GM20431 (cell line): ENCODE data around the gene RASGRP3.

ENCODE experiments used
- in situ Hi-C: fragments of 300-500 bp; cut with MseI, MboI; formaldehyde crosslinking; loops from one replicate; pipeline ENCODE4 v1.15.0; 2020; ENCODE audit warnings: low sequenced_read_pairs; ENCODE audit not compliant: unreplicated experiment

The RASGRP3 gene

GRCh38 chr2:33560017-33560416 lies 83.6 kb downstream of the RASGRP3 start:
- in situ Hi-C loops = no loop called here

GRCh38 chr2:33561872-33562271 lies 85.4 kb downstream of the RASGRP3 start:
- in situ Hi-C loops = no loop called here

- in situ Hi-C loops = no loop called here
These were observed 94.2 kb downstream of the RASGRP3 start for GRCh38 chr2:33570681-33571080.

- in situ Hi-C loops = no loop called here
These were observed 97.2 kb downstream of the RASGRP3 start for GRCh38 chr2:33573657-33574056.

GRCh38 chr2:33577084-33577483 lies 100.6 kb downstream of the RASGRP3 start:
- in situ Hi-C loops = loop anchor here (25.0 kb wide), 1 partner anchor 115 kb away; no protein-coding TSS in a partner anchor

- in situ Hi-C loops = loop anchor here (25.0 kb wide), 1 partner anchor 115 kb away; no protein-coding TSS in a partner anchor
These were observed 101.2 kb downstream of the RASGRP3 start for GRCh38 chr2:33577668-33578067.

- in situ Hi-C loops = loop anchor here (25.0 kb wide), 1 partner anchor 117 kb away; no protein-coding TSS in a partner anchor
These were observed 102.8 kb downstream of the RASGRP3 start for GRCh38 chr2:33579227-33579626.

- in situ Hi-C loops = loop anchor here (25.0 kb wide), 1 partner anchor 120 kb away; no protein-coding TSS in a partner anchor
These were observed 105.4 kb downstream of the RASGRP3 start for GRCh38 chr2:33581872-33582271.

- in situ Hi-C loops = loop anchor here (25.0 kb wide), 1 partner anchor 121 kb away; no protein-coding TSS in a partner anchor
These were observed 106.9 kb downstream of the RASGRP3 start for GRCh38 chr2:33583194-33583938.

- in situ Hi-C loops = loop anchor here (25.0 kb wide), 1 partner anchor 124 kb away; no protein-coding TSS in a partner anchor
These were observed 110.3 kb downstream of the RASGRP3 start for GRCh38 chr2:33586766-33587165.

- in situ Hi-C loops = loop anchor here (25.0 kb wide), 1 partner anchor 126 kb away; no protein-coding TSS in a partner anchor
These were observed 111.8 kb downstream of the RASGRP3 start for GRCh38 chr2:33588232-33588631.

- in situ Hi-C loops = loop anchor here (25.0 kb wide), 1 partner anchor 127 kb away; no protein-coding TSS in a partner anchor
These were observed 113.0 kb downstream of the RASGRP3 start for GRCh38 chr2:33589444-33589843.

- in situ Hi-C loops = loop anchor here (25.0 kb wide), 1 partner anchor 133 kb away; no protein-coding TSS in a partner anchor
These were observed 118.9 kb downstream of the RASGRP3 start for GRCh38 chr2:33595385-33595784.

GRCh38 chr2:33597026-33597425 lies 120.6 kb downstream of the RASGRP3 start:
- in situ Hi-C loops = loop anchor here (25.0 kb wide), 1 partner anchor 135 kb away; no protein-coding TSS in a partner anchor

- in situ Hi-C loops = loop anchor here (25.0 kb wide), 1 partner anchor 136 kb away; no protein-coding TSS in a partner anchor
These were observed 122.2 kb downstream of the RASGRP3 start for GRCh38 chr2:33598561-33599174.

- in situ Hi-C loops = loop anchor here (25.0 kb wide), 1 partner anchor 137 kb away; no protein-coding TSS in a partner anchor
These were observed 122.9 kb downstream of the RASGRP3 start, which contains the start of gene FAM98A for GRCh38 chr2:33599175-33599942. FAM98A (minus strand) TSS chr2:33599299; CDS start chr2:33599221, 78 bp downstream.

GRCh38 chr2:33599943-33600192 lies 123.4 kb downstream of the RASGRP3 start:
- in situ Hi-C loops = loop anchor here (25.0 kb wide), 1 partner anchor 138 kb away; no protein-coding TSS in a partner anchor

GRCh38 chr2:33602201-33602830 lies 125.9 kb downstream of the RASGRP3 start:
- in situ Hi-C loops = no loop called here

- in situ Hi-C loops = no loop called here
These were observed 127.0 kb downstream of the RASGRP3 start for GRCh38 chr2:33603416-33603815.

GRCh38 chr2:33605056-33605455 lies 128.6 kb downstream of the RASGRP3 start:
- in situ Hi-C loops = no loop called here
